Neural progenitor cell (in vitro differentiated cells): Measurements from ENCODE around the gene POU6F2. TPM values are rescaled to one million over a fixed set of nuclear protein-coding genes. Genes with fewer than 3 reads are reported as not detected.

Experiments
- DNase-seq: peaks from one replicate; pipeline ENCODE4 v3.0.0-alpha.2; 2016; ENCODE audit warnings: low spot score
- H2AFZ ChIP-seq: fragments of 200-600 bp; sonication (generic); replicated peaks from 2 replicates; pipeline ENCODE4 v1.6.1; 2016; ENCODE audit warnings: antibody characterized with exemption
- H3F3A ChIP-seq: fragments of 200-600 bp; sonication (generic); 2 replicates; pipeline ENCODE4 v1.6.1; 2016; ENCODE audit warnings: antibody characterized with exemption, low read depth
- H3K27ac ChIP-seq: fragments of 200-600 bp; sonication (generic); 2 replicates; pipeline ENCODE4 v1.5.1; 2016; ENCODE audit warnings: mild to moderate bottlenecking
- H3K27me3 ChIP-seq: fragments of 200-600 bp; sonication (generic); 2 replicates; pipeline ENCODE4 v1.6.1; 2016; ENCODE audit warnings: mild to moderate bottlenecking, moderate library complexity
- H3K36me3 ChIP-seq: fragments of 200-600 bp; sonication (generic); 2 replicates; pipeline ENCODE4 v1.5.1; 2016
- H3K4me1 ChIP-seq: fragments of 200-600 bp; sonication (generic); 2 replicates; pipeline ENCODE4 v1.6.1; 2016; ENCODE audit warnings: mixed run types
- H3K4me2 ChIP-seq: fragments of 200-600 bp; sonication (generic); 2 replicates; pipeline ENCODE4 v1.6.1; 2016
- H3K4me3 ChIP-seq: fragments of 200-600 bp; sonication (generic); 2 replicates; pipeline ENCODE4 v1.5.1; 2016
- H3K79me2 ChIP-seq: fragments of 200-600 bp; sonication (generic); 2 replicates; pipeline ENCODE4 v1.6.1; 2016; ENCODE audit warnings: low read depth
- H3K9ac ChIP-seq: fragments of 200-600 bp; sonication (generic); 2 replicates; pipeline ENCODE4 v1.6.1; 2016
- H3K9me3 ChIP-seq: fragments of 200-600 bp; sonication (generic); 2 replicates; pipeline ENCODE4 v1.5.1; 2016; ENCODE audit warnings: low read depth
- H4K20me1 ChIP-seq: fragments of 200-600 bp; sonication (generic); 2 replicates; pipeline ENCODE4 v1.6.1; 2016; ENCODE audit warnings: low read depth
- H3K27ac Mint-ChIP-seq: 3 replicates; pipeline ENCODE4 v1.8.0; 2021; ENCODE audit warnings: mixed read lengths
- H3K27me3 Mint-ChIP-seq: 2 replicates; pipeline ENCODE4 v1.8.0; 2022; ENCODE audit warnings: low read depth, mild to moderate bottlenecking, inconsistent platforms, moderate library complexity, mixed read lengths; ENCODE audit not compliant: insufficient read depth
- H3K36me3 Mint-ChIP-seq: 3 replicates; pipeline ENCODE4 v1.8.0; 2021; ENCODE audit warnings: mixed read lengths
- H3K4me1 Mint-ChIP-seq: 3 replicates; pipeline ENCODE4 v1.8.0; 2021; ENCODE audit warnings: mixed read lengths
- H3K4me3 Mint-ChIP-seq: 3 replicates; pipeline ENCODE4 v1.8.0; 2021; ENCODE audit warnings: mild to moderate bottlenecking, moderate library complexity, mixed read lengths
- H3K9me3 Mint-ChIP-seq: 3 replicates; pipeline ENCODE4 v1.8.0; 2020; ENCODE audit warnings: mixed read lengths
- CTCF ChIP-seq: fragments of 200-600 bp; sonication (generic); IDR thresholded peaks from 2 replicates; pipeline ENCODE4 v1.5.1; 2017; ENCODE audit warnings: antibody characterized with exemption, mild to moderate bottlenecking
- EZH2 ChIP-seq: fragments of 200-600 bp; sonication (generic); IDR thresholded peaks from 2 replicates; pipeline ENCODE4 v1.6.1; 2017; ENCODE audit warnings: antibody characterized with exemption, mild to moderate bottlenecking, moderate library complexity
- EZH2phosphoT487 ChIP-seq: fragments of 200-600 bp; sonication (generic); IDR thresholded peaks from 2 replicates; pipeline ENCODE4 v1.6.1; 2017; ENCODE audit warnings: antibody characterized with exemption
- total RNA-seq: library from RNA; depleted of rRNA; stranded (reverse); fragments of >200 nt; gene quantifications from 2 replicates; pipeline ENCODE4 v1.2.3, GENCODE V29; 2015; ENCODE audit warnings: low replicate concordance

POU6F2 gene
- total RNA-seq, 1 donor from 2014 or later: 3.4 TPM

- Histone ChIP-seq H3F3A (peaks cover 19% of the 10 kb centered on the region), H3K4me3 (peak overlapping the region; percentile 26), H3K27me3 (no peaks in the 10 kb centered on the region), H4K20me1 (peaks cover 5% of the 10 kb centered on the region), H3K9me3 (no peaks in the 10 kb centered on the region), H2AFZ (no peak overlapping the region), H3K36me3 (no peaks in the 10 kb centered on the region), H3K9ac (no peak overlapping the region), H3K4me2 (peak overlapping the region; percentile 77), H3K4me1 (peaks cover 43% of the 10 kb centered on the region), H3K79me2 (no peaks in the 10 kb centered on the region), H3K27ac (peak overlapping the region; percentile 58)
- Mint-ChIP-seq H3K4me3 (no peak overlapping the region), H3K27ac (no peak overlapping the region), H3K36me3 (no peaks in the 10 kb centered on the region), H3K9me3 (no peaks in the 10 kb centered on the region), H3K27me3 (peaks cover 6% of the 10 kb centered on the region), H3K4me1 (peaks cover 23% of the 10 kb centered on the region)
- TF ChIP-seq EZH2: no peak
- no peak for TF ChIP-seq CTCF
- peak; percentile 91 for TF ChIP-seq EZH2phosphoT487
- peak; percentile 86 for DNase-seq
Observed at GRCh38 chr7:39125846-39126245, 148.1 kb downstream of the POU6F2 start.

DNA sequence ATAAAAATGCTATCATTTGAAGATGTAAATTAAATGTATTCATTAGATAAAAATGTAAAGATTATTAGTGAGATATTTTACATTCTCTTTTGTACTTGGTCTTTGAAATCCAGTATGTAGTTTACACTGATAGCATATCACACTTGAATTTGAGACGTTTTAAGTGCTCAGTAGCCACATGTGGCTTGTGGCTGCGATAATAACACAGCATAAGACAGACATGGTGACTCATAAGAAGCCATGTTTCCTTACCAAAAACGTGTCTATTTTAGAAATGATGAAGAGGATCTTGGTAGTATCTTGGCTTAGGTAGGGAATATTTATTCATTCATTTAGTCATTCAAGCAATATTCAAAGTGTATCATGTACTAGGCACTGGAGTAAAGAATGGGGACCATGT is 149.3 kb downstream of the POU6F2 start:
- H3K9me3 Mint-ChIP-seq: no peaks in the 10 kb centered on the region
- Histone ChIP-seq H3K79me2 (no peaks in the 10 kb centered on the region), H3K4me3 (no peak overlapping the region), H3K36me3 (no peaks in the 10 kb centered on the region), H3K4me2 (no peak overlapping the region), H3K9ac (no peak overlapping the region), H3K9me3 (no peaks in the 10 kb centered on the region), H3K4me1 (peaks cover 48% of the 10 kb centered on the region), H4K20me1 (peaks cover 5% of the 10 kb centered on the region), H3K27me3 (no peaks in the 10 kb centered on the region), H2AFZ (no peak overlapping the region), H3F3A (peaks cover 19% of the 10 kb centered on the region), H3K27ac (no peak overlapping the region)
- H3K27me3 Mint-ChIP-seq: peaks cover 6% of the 10 kb centered on the region
- H3K27ac Mint-ChIP-seq: no peak overlapping the region
- TF ChIP-seq EZH2 (no peak), EZH2phosphoT487 (no peak)
- H3K4me1 Mint-ChIP-seq: peaks cover 23% of the 10 kb centered on the region
- H3K4me3 Mint-ChIP-seq: no peak overlapping the region
- no peak for DNase-seq
- no peaks in the 10 kb centered on the region for H3K36me3 Mint-ChIP-seq

GRCh38 chr7:39128287-39128843 is 150.7 kb downstream of the POU6F2 start:
- H3K9me3 ChIP-seq: no peaks in the 10 kb centered on the region
- no peak overlapping the region for H3K27ac Mint-ChIP-seq
- no peak overlapping the region for H3K9ac ChIP-seq
- no peak overlapping the region for H3K4me2 ChIP-seq
- DNase-seq: no peak
- peaks cover 6% of the 10 kb centered on the region for H3K27me3 Mint-ChIP-seq
- no peaks in the 10 kb centered on the region for H3K36me3 ChIP-seq
- H3K79me2 ChIP-seq: no peaks in the 10 kb centered on the region
- peaks cover 19% of the 10 kb centered on the region for H3F3A ChIP-seq
- H3K27ac ChIP-seq: no peak overlapping the region
- no peaks in the 10 kb centered on the region for H3K9me3 Mint-ChIP-seq
- peaks cover 5% of the 10 kb centered on the region for H4K20me1 ChIP-seq
- H3K4me1 ChIP-seq: peaks cover 44% of the 10 kb centered on the region
- H3K36me3 Mint-ChIP-seq: no peaks in the 10 kb centered on the region
- H3K4me1 Mint-ChIP-seq: peaks cover 23% of the 10 kb centered on the region
- H2AFZ ChIP-seq: no peak overlapping the region
- TF ChIP-seq EZH2 (no peak), EZH2phosphoT487 (no peak), CTCF (no peak)
- H3K27me3 ChIP-seq: no peaks in the 10 kb centered on the region
- no peak overlapping the region for H3K4me3 ChIP-seq
- H3K4me3 Mint-ChIP-seq: no peak overlapping the region

- no peak for DNase-seq
- Histone ChIP-seq H3K36me3 (no peaks in the 10 kb centered on the region), H3K4me1 (peaks cover 29% of the 10 kb centered on the region), H3K9ac (no peak overlapping the region), H3K79me2 (no peaks in the 10 kb centered on the region), H4K20me1 (peaks cover 5% of the 10 kb centered on the region), H3K27me3 (no peaks in the 10 kb centered on the region), H3K4me3 (no peak overlapping the region), H3F3A (peaks cover 15% of the 10 kb centered on the region), H3K27ac (no peak overlapping the region), H3K9me3 (no peaks in the 10 kb centered on the region), H3K4me2 (no peak overlapping the region), H2AFZ (no peak overlapping the region)
- H3K4me3 Mint-ChIP-seq: no peak overlapping the region
- TF ChIP-seq EZH2phosphoT487: no peak
- TF ChIP-seq CTCF: no peak
- no peak for TF ChIP-seq EZH2
- no peaks in the 10 kb centered on the region for H3K36me3 Mint-ChIP-seq
- peaks cover 4% of the 10 kb centered on the region for H3K27me3 Mint-ChIP-seq
- no peaks in the 10 kb centered on the region for H3K9me3 Mint-ChIP-seq
- H3K4me1 Mint-ChIP-seq: peaks cover 14% of the 10 kb centered on the region
- H3K27ac Mint-ChIP-seq: no peak overlapping the region
Observed at GRCh38 chr7:39130274-39130673, 152.6 kb downstream of the POU6F2 start.
